Upper lobe of right lung (tissue), 1 donor: ENCODE results near the gene TXNDC17. TPM values are rescaled to one million over a fixed set of nuclear protein-coding genes. Genes with fewer than 3 reads are reported as not detected.

Source experiments
- ATAC-seq: fragments of 200-7000 bp; cut with Tn5 transposase; one replicate; pipeline ENCODE4 v1.9.1; 2020; ENCODE audit warnings: mild to moderate bottlenecking, moderate library complexity
- DNase-seq: peaks from one replicate; pipeline ENCODE4 v3.0.0-alpha.2; 2020
- H3K27ac ChIP-seq: fragments of 200-600 bp; one replicate; pipeline ENCODE4 v1.8.0; 2022
- H3K27me3 ChIP-seq: fragments of 200-600 bp; one replicate; pipeline ENCODE4 v1.8.0; 2022; ENCODE audit warnings: mild to moderate bottlenecking
- H3K36me3 ChIP-seq: fragments of 200-600 bp; one replicate; pipeline ENCODE4 v1.8.0; 2022
- H3K4me1 ChIP-seq: fragments of 200-600 bp; one replicate; pipeline ENCODE4 v1.8.0; 2022
- H3K4me3 ChIP-seq: fragments of 200-600 bp; one replicate; pipeline ENCODE4 v1.8.0; 2022; ENCODE audit warnings: mild to moderate bottlenecking
- H3K9me3 ChIP-seq: fragments of 200-600 bp; one replicate; pipeline ENCODE4 v1.8.0; 2022
- intact Hi-C: fragments of 100-400 bp; cut with DNase I; formaldehyde crosslinking; loops from one replicate; pipeline ENCODE4 v1.11.0; 2022
- total RNA-seq: library from RNA; stranded (reverse); fragmentation: NEBNext Ultra II Directional; extraction: Animal tissue kit (Norgen Biotek cat#: 25700); gene quantifications from one replicate; pipeline ENCODE4 v1.2.1, GENCODE V29; 2021
- TF ChIP-seq, protein P1 (sequence below): fragments of 200-600 bp; IDR thresholded peaks from one replicate; pipeline ENCODE4 v1.8.0; 2022; ENCODE audit warnings: antibody characterized with exemption
- donor health status: DM: no; HTN: yes; CAD: no; lungs with severe emphysema.

Gene TXNDC17
- total RNA-seq, 1 donor from 2014 or later = 44.6 TPM

- H3K27me3 ChIP-seq = peaks cover 18% of the 10 kb centered on the region
- no peak overlapping the region for H3K4me3 ChIP-seq
- H3K36me3 ChIP-seq = no peaks in the 10 kb centered on the region
- TF ChIP-seq, protein P1, sequence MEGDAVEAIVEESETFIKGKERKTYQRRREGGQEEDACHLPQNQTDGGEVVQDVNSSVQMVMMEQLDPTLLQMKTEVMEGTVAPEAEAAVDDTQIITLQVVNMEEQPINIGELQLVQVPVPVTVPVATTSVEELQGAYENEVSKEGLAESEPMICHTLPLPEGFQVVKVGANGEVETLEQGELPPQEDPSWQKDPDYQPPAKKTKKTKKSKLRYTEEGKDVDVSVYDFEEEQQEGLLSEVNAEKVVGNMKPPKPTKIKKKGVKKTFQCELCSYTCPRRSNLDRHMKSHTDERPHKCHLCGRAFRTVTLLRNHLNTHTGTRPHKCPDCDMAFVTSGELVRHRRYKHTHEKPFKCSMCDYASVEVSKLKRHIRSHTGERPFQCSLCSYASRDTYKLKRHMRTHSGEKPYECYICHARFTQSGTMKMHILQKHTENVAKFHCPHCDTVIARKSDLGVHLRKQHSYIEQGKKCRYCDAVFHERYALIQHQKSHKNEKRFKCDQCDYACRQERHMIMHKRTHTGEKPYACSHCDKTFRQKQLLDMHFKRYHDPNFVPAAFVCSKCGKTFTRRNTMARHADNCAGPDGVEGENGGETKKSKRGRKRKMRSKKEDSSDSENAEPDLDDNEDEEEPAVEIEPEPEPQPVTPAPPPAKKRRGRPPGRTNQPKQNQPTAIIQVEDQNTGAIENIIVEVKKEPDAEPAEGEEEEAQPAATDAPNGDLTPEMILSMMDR = no peak
- ATAC-seq (peak; percentile 9), DNase-seq (no peak)
- no peaks in the 10 kb centered on the region for H3K9me3 ChIP-seq
- no peak overlapping the region for H3K27ac ChIP-seq
- intact Hi-C loops = no loop called here
- no peaks in the 10 kb centered on the region for H3K4me1 ChIP-seq
These were observed 34.5 kb downstream of the TXNDC17 start for GRCh38 chr17:6675201-6675825.

DNA sequence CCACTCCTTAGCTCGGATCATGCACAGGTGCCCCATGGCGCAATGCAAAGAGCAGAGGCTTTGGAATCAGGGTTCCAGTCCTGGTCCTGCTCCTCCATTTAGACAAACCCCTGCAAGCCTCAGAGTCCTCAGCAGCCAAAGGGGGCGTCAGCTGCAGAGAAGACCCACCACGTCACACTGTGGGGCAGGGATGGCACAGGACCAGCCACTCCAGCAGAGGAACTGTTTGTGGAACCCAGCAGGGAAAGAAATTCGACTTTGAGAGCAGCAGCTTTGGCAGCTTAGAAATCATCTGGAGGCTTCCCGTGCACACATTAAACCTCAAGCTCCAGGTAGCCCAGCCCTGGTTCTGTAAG, 35.9 kb downstream of the TXNDC17 start:
- TF ChIP-seq, protein P1 = no peak
- H3K27me3 ChIP-seq = peaks cover 18% of the 10 kb centered on the region
- no peak overlapping the region for H3K4me3 ChIP-seq
- no peak overlapping the region for H3K27ac ChIP-seq
- H3K36me3 ChIP-seq = no peaks in the 10 kb centered on the region
- intact Hi-C loops = no loop called here
- H3K9me3 ChIP-seq = no peaks in the 10 kb centered on the region
- ATAC-seq = no peak
- no peaks in the 10 kb centered on the region for H3K4me1 ChIP-seq
- DNase-seq = no peak

- H3K36me3 ChIP-seq = no peaks in the 10 kb centered on the region
- H3K27ac ChIP-seq = no peak overlapping the region
- H3K27me3 ChIP-seq = peaks cover 18% of the 10 kb centered on the region
- no peaks in the 10 kb centered on the region for H3K9me3 ChIP-seq
- ATAC-seq (no peak), DNase-seq (no peak)
- intact Hi-C loops = no loop called here
- no peaks in the 10 kb centered on the region for H3K4me1 ChIP-seq
- TF ChIP-seq, protein P1 = no peak
- no peak overlapping the region for H3K4me3 ChIP-seq
These were observed 36.4 kb downstream of the TXNDC17 start for GRCh38 chr17:6677158-6677831.

DNA sequence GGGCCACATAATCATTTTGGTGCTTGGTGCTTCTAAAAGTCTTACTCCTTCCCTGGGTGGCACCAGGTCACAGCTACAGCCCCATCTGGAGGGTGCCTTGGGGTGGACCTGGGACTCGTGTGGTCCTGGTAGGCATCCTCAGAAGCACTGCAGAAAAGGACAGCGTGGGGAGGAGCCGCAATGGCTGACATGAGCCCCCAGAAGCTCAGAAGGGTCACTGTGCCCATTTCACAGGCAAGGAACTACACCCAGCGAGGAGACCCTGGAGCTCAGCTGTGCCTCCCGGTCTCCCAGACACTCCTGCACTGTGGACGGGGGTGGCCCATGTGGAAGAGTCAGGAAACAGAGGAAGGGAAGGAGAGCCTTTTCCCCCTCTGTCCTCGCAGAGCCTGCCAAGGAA, 37.1 kb downstream of the TXNDC17 start:
- ATAC-seq (no peak), DNase-seq (no peak)
- Histone ChIP-seq H3K27ac (no peak overlapping the region), H3K36me3 (no peaks in the 10 kb centered on the region), H3K4me3 (no peak overlapping the region), H3K27me3 (peaks cover 18% of the 10 kb centered on the region), H3K9me3 (no peaks in the 10 kb centered on the region), H3K4me1 (no peaks in the 10 kb centered on the region)
- TF ChIP-seq, protein P1 = no peak
- intact Hi-C loops = no loop called here

DNA sequence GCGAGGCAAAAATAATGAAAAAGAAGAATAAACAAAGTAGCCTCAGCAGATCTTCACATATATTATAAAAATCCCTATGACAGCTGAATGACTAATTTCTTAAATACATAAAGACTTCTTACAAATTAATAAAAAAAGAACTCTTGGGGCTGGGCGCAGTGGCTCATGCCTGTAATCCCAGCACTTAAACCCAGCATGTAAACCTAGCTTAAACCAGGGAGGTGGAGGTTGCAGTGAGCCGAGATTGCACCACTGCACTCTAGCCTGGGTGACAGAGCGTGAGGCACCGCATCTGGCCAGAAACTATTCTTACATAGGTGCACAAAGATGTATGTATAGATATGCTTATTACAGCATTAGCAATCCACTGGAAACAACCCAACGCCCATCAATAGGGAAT, 38.4 kb downstream of the TXNDC17 start:
- H3K36me3 ChIP-seq = no peaks in the 10 kb centered on the region
- H3K4me1 ChIP-seq = no peaks in the 10 kb centered on the region
- intact Hi-C loops = no loop called here
- H3K4me3 ChIP-seq = no peak overlapping the region
- H3K27me3 ChIP-seq = peaks cover 18% of the 10 kb centered on the region
- DNase-seq (no peak), ATAC-seq (no peak)
- TF ChIP-seq, protein P1 = no peak
- H3K27ac ChIP-seq = no peak overlapping the region
- no peaks in the 10 kb centered on the region for H3K9me3 ChIP-seq
